HG03159 (cell line): ENCODE data around the gene TAS2R1.

Source experiments
- ATAC-seq: cut with Tn5 transposase; IDR thresholded peaks from one replicate; pipeline ENCODE4 v1.9.1; 2021; ENCODE audit warnings: mild to moderate bottlenecking, moderate library complexity; ENCODE audit not compliant: unreplicated experiment

The TAS2R1 gene, protein sequence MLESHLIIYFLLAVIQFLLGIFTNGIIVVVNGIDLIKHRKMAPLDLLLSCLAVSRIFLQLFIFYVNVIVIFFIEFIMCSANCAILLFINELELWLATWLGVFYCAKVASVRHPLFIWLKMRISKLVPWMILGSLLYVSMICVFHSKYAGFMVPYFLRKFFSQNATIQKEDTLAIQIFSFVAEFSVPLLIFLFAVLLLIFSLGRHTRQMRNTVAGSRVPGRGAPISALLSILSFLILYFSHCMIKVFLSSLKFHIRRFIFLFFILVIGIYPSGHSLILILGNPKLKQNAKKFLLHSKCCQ

GRCh38 chr5:9630251-9630650 lies at the start of gene TAS2R1:
TAS2R1 (minus strand) TSS chr5:9630351; CDS start chr5:9630032, 319 bp downstream.
- no peak for ATAC-seq

DNA sequence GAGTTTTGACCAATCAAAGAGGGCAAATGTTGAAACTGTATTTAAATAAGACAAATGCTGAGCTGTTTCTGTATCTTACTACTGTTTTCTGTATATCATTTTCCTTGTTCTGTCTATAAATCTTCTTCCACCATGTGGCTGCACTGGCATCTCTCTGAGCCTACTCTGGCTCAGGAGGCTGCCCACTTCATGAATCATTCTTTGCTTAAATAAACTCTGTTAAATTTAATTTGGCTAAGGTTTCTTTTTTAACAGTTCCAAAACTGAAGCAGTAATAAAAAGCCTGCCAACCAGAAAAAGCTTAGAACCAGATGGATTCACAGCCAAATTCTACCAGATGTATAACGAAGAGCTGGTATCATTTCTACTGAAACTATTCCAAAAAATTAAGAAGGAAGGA lies 40.2 kb upstream of the TAS2R1 start:
- no peak for ATAC-seq

- ATAC-seq: no peak
Observed at GRCh38 chr5:9667906-9668305, 37.8 kb upstream of the TAS2R1 start.

GRCh38 chr5:9663891-9664290 lies 33.7 kb upstream of the TAS2R1 start:
- ATAC-seq: no peak

GRCh38 chr5:9661316-9662015 lies 31.3 kb upstream of the TAS2R1 start:
- ATAC-seq: no peak

- ATAC-seq: no peak
Observed at GRCh38 chr5:9658706-9659105, 28.6 kb upstream of the TAS2R1 start.

DNA sequence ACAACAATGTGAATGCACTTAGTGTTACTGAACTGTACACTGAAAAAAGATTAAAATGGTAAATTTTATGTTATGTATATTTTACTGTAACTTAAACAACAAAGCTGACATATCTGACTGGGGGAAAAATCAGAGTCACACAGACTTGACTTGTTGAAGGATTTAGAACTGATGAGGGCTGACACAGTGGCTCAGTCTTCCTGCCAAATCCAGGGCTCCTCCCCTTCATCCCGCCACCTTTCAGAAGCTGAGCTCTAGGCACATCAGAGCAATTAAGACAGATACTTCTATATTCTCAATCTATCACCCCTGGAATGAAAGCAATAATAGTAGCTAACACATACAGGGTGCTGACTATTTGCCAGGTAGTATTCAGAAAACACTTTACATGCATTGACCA lies 27.7 kb upstream of the TAS2R1 start:
- ATAC-seq: no peak

DNA sequence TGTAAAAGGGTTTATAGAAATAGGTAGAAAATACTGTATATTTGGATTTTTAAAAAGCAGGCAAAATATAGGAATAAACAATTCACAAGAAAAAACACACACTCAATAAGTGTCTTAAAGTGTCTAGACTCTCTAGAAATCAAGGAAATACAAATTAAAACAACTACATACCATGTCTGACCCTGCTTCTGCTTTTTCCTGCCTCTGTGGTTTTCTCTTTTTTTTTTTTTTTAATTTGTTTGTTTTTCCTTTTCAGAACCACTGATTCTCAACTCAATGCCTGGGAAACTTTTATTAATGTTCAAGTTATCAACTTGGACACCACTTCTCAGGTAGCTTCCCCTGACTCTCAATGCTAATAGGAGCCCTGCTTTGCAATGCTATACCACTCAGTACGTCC lies 25.5 kb upstream of the TAS2R1 start:
- no peak for ATAC-seq

GRCh38 chr5:9654886-9655285 lies 24.7 kb upstream of the TAS2R1 start:
- ATAC-seq: no peak

GRCh38 chr5:9653811-9654210 lies 23.7 kb upstream of the TAS2R1 start:
- peak; percentile 89 for ATAC-seq

DNA sequence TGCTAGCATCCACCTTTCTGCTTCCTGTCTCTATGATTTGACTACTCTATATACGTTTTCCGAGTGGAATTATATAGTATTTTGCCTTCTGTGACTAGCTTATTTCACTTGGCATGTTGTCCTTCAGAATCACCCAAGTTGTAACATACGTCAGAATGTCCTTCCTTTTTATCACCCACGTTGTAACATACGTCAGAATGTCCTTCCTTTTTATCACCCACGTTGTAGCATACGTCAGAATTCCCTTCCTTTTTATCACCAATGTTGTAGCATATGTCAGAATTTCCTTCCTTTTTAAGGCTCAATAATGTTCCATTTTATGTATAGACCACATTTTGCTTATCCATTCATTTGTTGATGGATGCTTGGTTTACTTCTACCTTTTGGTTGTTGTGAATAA lies 22.9 kb upstream of the TAS2R1 start:
- no peak for ATAC-seq

- ATAC-seq: no peak
Observed at GRCh38 chr5:9652295-9652694, 22.1 kb upstream of the TAS2R1 start.

DNA sequence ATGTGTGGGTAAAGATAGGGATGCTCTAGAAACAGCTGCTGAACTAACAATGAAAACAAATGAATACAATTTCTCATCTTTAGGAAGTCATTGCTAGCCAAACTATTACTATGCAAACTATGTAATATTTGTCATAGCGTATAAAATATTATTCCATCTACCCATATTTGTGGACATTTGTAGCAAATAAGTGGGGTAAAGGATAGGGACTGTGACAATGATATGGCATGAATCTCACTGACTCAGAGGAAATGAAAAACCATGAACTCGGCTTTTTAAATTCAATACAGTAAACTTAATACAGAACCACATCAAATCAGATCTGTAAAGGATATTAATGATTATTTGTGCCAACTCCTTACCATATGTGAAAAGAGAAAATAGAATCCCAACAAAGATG lies 16.7 kb upstream of the TAS2R1 start:
- ATAC-seq: no peak

DNA sequence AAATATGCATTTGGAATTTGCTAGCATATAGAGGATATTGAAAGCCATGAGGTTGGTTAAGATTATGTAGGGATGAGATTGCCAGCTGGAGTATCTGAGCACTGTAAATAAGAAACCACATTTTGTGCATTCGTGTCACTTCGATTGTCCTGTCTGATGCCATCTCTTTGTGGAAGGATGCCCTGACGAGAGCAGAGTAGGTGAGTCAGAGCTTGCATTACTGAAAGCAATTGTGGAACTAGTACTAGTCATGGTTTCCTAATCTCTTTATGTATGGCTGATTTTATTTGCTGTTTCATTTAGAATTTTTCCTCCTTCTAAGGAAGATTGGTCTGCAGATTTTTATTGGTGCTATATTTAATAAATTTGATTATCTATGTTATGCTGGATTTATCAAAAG lies 14.5 kb upstream of the TAS2R1 start:
- no peak for ATAC-seq

- no peak for ATAC-seq
Observed at GRCh38 chr5:9642621-9643020, 12.5 kb upstream of the TAS2R1 start.

DNA sequence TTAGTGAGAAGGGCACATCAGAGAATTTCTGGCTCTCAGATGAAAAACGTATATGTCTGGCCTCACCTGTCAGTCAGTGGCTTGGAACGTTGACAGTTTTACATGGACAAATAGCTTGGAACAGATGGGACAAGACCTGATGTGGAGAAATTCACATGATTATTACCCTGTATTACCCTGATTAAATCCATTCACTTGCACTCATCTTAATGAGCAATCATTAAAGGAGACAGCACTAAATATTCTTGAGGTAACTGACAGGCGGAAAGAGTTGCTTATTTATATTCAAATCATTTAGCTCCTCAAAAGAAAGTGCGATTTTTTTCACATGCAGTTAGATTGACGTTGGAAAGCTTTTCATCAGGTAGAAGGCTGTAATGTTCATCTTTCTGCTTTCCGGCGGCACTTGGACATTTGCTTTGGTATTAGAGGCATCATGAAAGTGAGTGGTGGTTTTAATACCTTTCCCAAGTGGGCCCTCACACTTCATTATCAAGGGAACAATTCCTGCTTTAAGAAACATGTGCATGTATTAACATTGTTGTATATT lies 11.7 kb upstream of the TAS2R1 start:
- no peak for ATAC-seq

- ATAC-seq: no peak
Observed at GRCh38 chr5:9632495-9632894, 2.3 kb upstream of the TAS2R1 start.

DNA sequence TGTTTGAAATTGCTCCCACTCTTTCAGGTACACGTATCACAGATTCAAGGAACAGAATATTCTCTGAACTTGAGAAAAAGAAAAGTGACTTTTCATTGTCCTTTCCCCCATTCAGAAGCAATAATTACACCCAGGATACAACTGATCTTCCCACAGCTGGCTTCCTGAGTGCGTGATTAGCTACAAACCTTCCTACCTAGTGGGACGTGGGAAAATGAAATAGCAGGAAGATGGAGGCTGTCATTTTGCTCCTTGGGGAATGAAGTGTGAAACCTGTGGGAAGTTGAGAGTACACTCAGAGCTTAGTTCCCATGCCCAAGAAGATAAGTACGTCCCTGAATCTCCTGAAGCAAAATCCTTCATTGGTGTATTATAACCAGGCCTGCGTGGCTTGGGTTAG lies 2.6 kb downstream of the TAS2R1 start:
- ATAC-seq: no peak

DNA sequence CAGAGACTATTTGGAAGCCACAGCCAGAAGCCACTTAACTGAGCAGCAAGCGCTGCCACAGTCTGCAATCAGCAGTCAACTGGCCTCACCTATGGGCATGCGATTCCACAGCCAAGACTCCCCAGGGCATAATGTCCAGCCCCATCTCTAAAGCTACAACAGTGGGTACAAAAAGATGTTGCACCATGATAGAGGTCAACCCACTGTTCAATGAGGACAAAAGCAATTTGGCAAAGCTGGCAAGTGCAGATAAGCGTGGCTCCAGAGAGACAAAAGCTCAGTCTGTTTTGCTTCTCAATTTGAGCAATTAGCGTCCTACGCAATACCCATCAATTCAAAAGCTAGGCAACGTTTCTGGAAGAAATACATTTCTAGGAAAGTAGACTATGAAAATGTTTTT lies 3.2 kb downstream of the TAS2R1 start:
- ATAC-seq: no peak

GRCh38 chr5:9625731-9626130 lies 4.4 kb downstream of the TAS2R1 start:
- no peak for ATAC-seq

DNA sequence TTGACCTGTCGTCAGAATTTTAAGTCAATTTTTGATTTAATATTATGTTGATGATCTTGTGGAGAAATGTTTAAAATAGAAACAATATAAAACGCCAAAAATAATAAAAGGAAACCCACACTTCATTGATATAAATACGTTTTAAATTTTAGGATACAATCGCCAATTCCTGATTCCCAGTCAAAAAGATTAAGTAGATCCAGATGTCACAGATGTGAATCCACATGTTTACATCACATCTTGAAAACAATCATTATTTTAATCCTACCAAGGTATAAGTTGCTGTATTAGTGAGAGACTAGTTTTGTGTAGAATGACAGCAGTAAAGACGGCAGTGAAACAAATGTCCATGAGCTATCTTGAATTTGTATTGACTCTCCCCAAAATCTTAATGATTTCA lies 4.9 kb downstream of the TAS2R1 start:
- ATAC-seq: no peak

GRCh38 chr5:9624196-9624947 lies 5.8 kb downstream of the TAS2R1 start:
- no peak for ATAC-seq
